HCT116 (cell line): ENCODE measurements around the gene UAP1L1. TPM values are rescaled to one million over a fixed set of nuclear protein-coding genes. Genes with fewer than 3 reads are reported as not detected.

ENCODE experiments used
- ATAC-seq: fragments of 200-7000 bp; cut with Tn5 transposase; 2 replicates; pipeline ENCODE4 v1.9.1; 2020; ENCODE audit warnings: mild to moderate bottlenecking, moderate library complexity
- BruUV-seq: library from RNA; stranded (reverse); fragments of 400-500 nt; replicated peaks from 2 replicates; lab custom pipeline; 2021; lab: Mats Ljungman, UMichigan
- CTCF ChIA-PET: fragments of 300-600 bp; sonication (Branson Sonifier 250); formaldehyde crosslinking; loops from one replicate; lab custom pipeline; 2021; ENCODE audit warnings: antibody characterized with exemption; lab: Charles Lee
- POLR2A ChIA-PET: fragments of 300-600, 350-600 bp; sonication (Branson Sonifier 250); formaldehyde crosslinking; loops from one replicate; lab custom pipeline; 2021; ENCODE audit warnings: antibody characterized with exemption; lab: Charles Lee
- RAD21 ChIA-PET, 2 experiments: fragments of 300-600 bp; sonication (Branson Sonifier 250); formaldehyde crosslinking; loops; one replicate each; lab custom pipeline; 2023; ENCODE audit warnings: low total read pairs in 2 of 2; ENCODE audit not compliant: uncharacterized antibody in 2 of 2, unreplicated experiment in 2 of 2, low non-redundant PET in 1 of 2; lab: Charles Lee
- DNase-seq: peaks from one replicate; pipeline ENCODE4 v3.0.0-alpha.2; 2010; ENCODE audit warnings: low read depth, low spot score
- H2AFZ ChIP-seq: fragments of 200-600 bp; shearing (Covaris generic), sonication (generic); 2 replicates; pipeline ENCODE4 v1.6.1; 2017; ENCODE audit warnings: low read depth, mixed run types, mixed read lengths, antibody characterized with exemption, low read length; ENCODE audit not compliant: poor library complexity, severe bottlenecking
- H3K27ac ChIP-seq: 2 replicates; pipeline ENCODE4 v1.5.1; 2012; ENCODE audit warnings: low read depth, low read length
- H3K27me3 ChIP-seq: fragments of 200-600 bp; sonication (generic); 2 replicates; pipeline ENCODE4 v1.6.1; 2016; ENCODE audit warnings: mixed run types, low read length, mixed read lengths; ENCODE audit not compliant: insufficient read depth
- H3K36me3 ChIP-seq, 2 experiments: fragments of 200-500 bp in 1 of 2; fragments of 200-600 bp in 1 of 2; sonication (Bioruptor generic) in 1 of 2; sonication (generic) in 1 of 2; 2 replicates each; pipeline versions ENCODE4 v1.5.1 to v1.6.1; 2014 to 2016; ENCODE audit warnings: low read length in 2 of 2, inconsistent platforms in 1 of 2, mixed read lengths in 1 of 2, mixed run types in 1 of 2; ENCODE audit not compliant: insufficient read depth in 2 of 2, control insufficient read depth in 1 of 2
- H3K4me1 ChIP-seq, 2 experiments: fragments of 200-600 bp in 1 of 2; sonication (generic) in 1 of 2; 2 replicates each; pipeline versions ENCODE4 v1.5.1 to v1.6.1; 2012 to 2017; ENCODE audit warnings: low read length in 2 of 2, inconsistent platforms in 1 of 2, mild to moderate bottlenecking in 1 of 2, mixed read lengths in 1 of 2, mixed run types in 1 of 2, moderate library complexity in 1 of 2; ENCODE audit not compliant: insufficient read depth in 2 of 2, control insufficient read depth in 1 of 2
- H3K4me2 ChIP-seq: fragments of 200-600 bp; sonication (generic); 2 replicates; pipeline ENCODE4 v1.6.1; 2017; ENCODE audit warnings: mixed run types, low read length, mixed read lengths
- H3K4me3 ChIP-seq, 2 experiments: fragments of 200-600 bp in 1 of 2; sonication (generic) in 1 of 2; replicated peaks in 1 of 2; 2 replicates each; pipeline ENCODE4 v1.5.1; 2011 to 2016; ENCODE audit warnings: low read length in 2 of 2, control low read depth in 1 of 2, low read depth in 1 of 2, mild to moderate bottlenecking in 1 of 2, mixed read lengths in 1 of 2, mixed run types in 1 of 2
- H3K79me2 ChIP-seq: fragments of 200-600 bp; sonication (generic); 2 replicates; pipeline ENCODE4 v1.6.1; 2017; ENCODE audit warnings: mild to moderate bottlenecking, mixed run types, low read length, moderate library complexity, mixed read lengths; ENCODE audit not compliant: insufficient read depth
- H3K9ac ChIP-seq: fragments of 200-600 bp; sonication (generic); 2 replicates; pipeline ENCODE4 v1.6.1; 2016; ENCODE audit warnings: low read length, mixed read lengths
- H3K9me2 ChIP-seq: fragments of 200-600 bp; sonication (generic), shearing (Covaris generic); 2 replicates; pipeline ENCODE4 v1.6.1; 2017; ENCODE audit warnings: mixed run types, mild to moderate bottlenecking, moderate library complexity; ENCODE audit not compliant: insufficient read depth
- H3K9me3 ChIP-seq, 2 experiments: fragments of 200-500 bp in 1 of 2; fragments of 200-600 bp in 1 of 2; sonication (Bioruptor generic) in 1 of 2; sonication (generic) in 1 of 2; 2 replicates each; pipeline ENCODE4 v1.6.1; 2014 to 2017; ENCODE audit warnings: low read length in 2 of 2, mixed read lengths in 2 of 2, inconsistent platforms in 1 of 2, low read depth in 1 of 2, mild to moderate bottlenecking in 1 of 2, mixed run types in 1 of 2, moderate library complexity in 1 of 2; ENCODE audit not compliant: control insufficient read depth in 1 of 2, insufficient read depth in 1 of 2
- H4K20me1 ChIP-seq: fragments of 200-600 bp; sonication (generic), shearing (Covaris generic); 2 replicates; pipeline ENCODE4 v1.6.1; 2017; ENCODE audit warnings: mixed run types, mild to moderate bottlenecking, moderate library complexity; ENCODE audit not compliant: insufficient read depth
- FOSL1 ChIP-seq: IDR thresholded peaks from 2 replicates; pipeline ENCODE4 v1.6.1; 2012; ENCODE audit warnings: low read depth
- MAX ChIP-seq: IDR thresholded peaks from 2 replicates; pipeline ENCODE4 v1.6.1; 2012
- ZFX ChIP-seq: fragments of 450-650 bp; IDR thresholded peaks from 2 replicates; pipeline ENCODE4 v1.6.1; 2017
- intact Hi-C: fragments of 100-400 bp; cut with micrococcal nuclease; formaldehyde crosslinking; loops from 2 replicates; pipeline ENCODE4 v1.10.0; 2022
- total RNA-seq: library from RNA; stranded (reverse); gene quantifications from one replicate; pipeline ENCODE4 v1.2.1, GENCODE V29; 2021; ENCODE audit not compliant: unreplicated experiment

The UAP1L1 gene
- total RNA-seq, 1 experiment from 2014 or later, result 11.0 TPM

GRCh38 chr9:137084526-137084925 is 7.2 kb downstream of the UAP1L1 start (continued):
- no peak for TF ChIP-seq FOSL1

- H3K4me3 ChIP-seq, result peak overlapping the region; percentile 67 to 96
- H3K27me3 ChIP-seq, result no peaks in the 10 kb centered on the region
- 0 out of 4 replicates have a peak, but pooled peaks cover 0 to 4% of the 10 kb centered on the region in 2 experiments for H3K36me3 ChIP-seq
- peak overlapping the region; percentile 98 for H3K4me2 ChIP-seq
- no peaks in the 10 kb centered on the region for H4K20me1 ChIP-seq
- intact Hi-C loops, result loop anchor here (1.0 kb wide), 1 partner anchor 32 kb away; no protein-coding TSS in a partner anchor
- H3K27ac ChIP-seq, result peak overlapping the region; percentile 98
- H3K9ac ChIP-seq, result peak overlapping the region; percentile 80
- H3K4me1 ChIP-seq, result peaks cover 38 to 59% of the 10 kb centered on the region in 2 experiments
- peaks cover 13% of the 10 kb centered on the region; the same call in 1 of the 2 replicates for H3K79me2 ChIP-seq
- TF ChIP-seq MAX (no peak), ZFX (peak; percentile 86)
- DNase-seq (no peak), ATAC-seq (peak; percentile 15)
- RAD21 ChIA-PET, result interaction anchor here (1.5 to 2.1 kb wide), 2 partner anchors 18 kb away, joined by 5 to 12 read pairs; no protein-coding TSS in a partner anchor
- BruUV-seq, result no TSS peak
- POLR2A ChIA-PET, result interaction anchor here (0.8 to 4.8 kb wide), 12 partner anchors 9 to 155 kb away, joined by 3 to 43 read pairs (median 4); partner anchors contain the start of genes LCNL1, SAPCD2, TUBB4B and UAP1L1
- CTCF ChIA-PET, result interaction anchor here (0.8 to 4.8 kb wide), 14 partner anchors 17 to 325 kb away, joined by 3 to 49 read pairs (median 4); partner anchors contain the start of genes AJM1, NPDC1, RNF224 and SAPCD2
- H2AFZ ChIP-seq, result no peak overlapping the region
- no peaks in the 10 kb centered on the region for H3K9me3 ChIP-seq
- H3K9me2 ChIP-seq, result no peaks in the 10 kb centered on the region
Measured at GRCh38 chr9:137085920-137086530, 8.7 kb downstream of the UAP1L1 start.
